Hepatocyte (in vitro differentiated cells): ENCODE measurements around the gene PLXNB3. TPM values are rescaled to one million over a fixed set of nuclear protein-coding genes. Genes with fewer than 3 reads are reported as not detected.
A peak's percentile ranks its signal among the peaks of the same experiment; 100 is the strongest.

Experiments used
- DNase-seq: peaks from one replicate; pipeline ENCODE4 v3.0.0-alpha.2; 2016; ENCODE audit warnings: low spot score
- H2AFZ ChIP-seq: fragments of 200-600 bp; sonication (generic); 2 replicates; pipeline ENCODE4 v1.6.0; 2016; ENCODE audit warnings: antibody characterized with exemption, mild to moderate bottlenecking
- H3K27ac ChIP-seq: fragments of 200-600 bp; sonication (generic); 2 replicates; pipeline ENCODE4 v1.5.1; 2016; ENCODE audit warnings: mild to moderate bottlenecking
- H3K27me3 ChIP-seq: fragments of 200-600 bp; sonication (generic); 2 replicates; pipeline ENCODE4 v1.6.1; 2016
- H3K36me3 ChIP-seq: fragments of 200-600 bp; sonication (generic); replicated peaks from 2 replicates; pipeline ENCODE4 v1.5.1; 2016; ENCODE audit warnings: low read depth; ENCODE audit not compliant: insufficient read depth
- H3K4me1 ChIP-seq: fragments of 200-600 bp; sonication (generic); 2 replicates; pipeline ENCODE4 v1.5.1; 2016; ENCODE audit warnings: mild to moderate bottlenecking, moderate library complexity; ENCODE audit not compliant: insufficient read depth
- H3K4me2 ChIP-seq: fragments of 200-600 bp; sonication (generic); 2 replicates; pipeline ENCODE4 v1.6.0; 2016
- H3K4me3 ChIP-seq: fragments of 200-600 bp; sonication (generic); 2 replicates; pipeline ENCODE4 v1.5.1; 2016; ENCODE audit warnings: mild to moderate bottlenecking
- H3K79me2 ChIP-seq: fragments of 200-600 bp; sonication (generic); 2 replicates; pipeline ENCODE4 v1.6.0; 2017; ENCODE audit warnings: mild to moderate bottlenecking
- H3K9me2 ChIP-seq: fragments of 200-600 bp; sonication (generic); replicated peaks from 2 replicates; pipeline ENCODE4 v1.6.0; 2017; ENCODE audit warnings: mild to moderate bottlenecking; ENCODE audit not compliant: insufficient read depth
- H3K9me3 ChIP-seq: fragments of 200-600 bp; sonication (generic); 2 replicates; pipeline ENCODE4 v1.5.1; 2016; ENCODE audit warnings: low read depth, mild to moderate bottlenecking
- H4K20me1 ChIP-seq: fragments of 200-600 bp; sonication (generic); 2 replicates; pipeline ENCODE4 v1.6.0; 2016; ENCODE audit warnings: mild to moderate bottlenecking; ENCODE audit not compliant: insufficient read depth, poor library complexity, severe bottlenecking
- CTCF ChIP-seq: fragments of 200-600 bp; sonication (generic); IDR thresholded peaks from 2 replicates; pipeline ENCODE4 v1.5.1; 2016; ENCODE audit warnings: antibody characterized with exemption, mild to moderate bottlenecking; ENCODE audit not compliant: poor library complexity
- EZH2 ChIP-seq: fragments of 200-600 bp; sonication (generic); IDR thresholded peaks from 2 replicates; pipeline ENCODE4 v1.6.1; 2016; ENCODE audit warnings: antibody characterized with exemption, mild to moderate bottlenecking, borderline replicate concordance
- EZH2phosphoT487 ChIP-seq: fragments of 200-600 bp; sonication (generic); IDR thresholded peaks from one replicate; pipeline ENCODE4 v1.6.1; 2018; ENCODE audit warnings: antibody characterized with exemption, mild to moderate bottlenecking, low read depth, moderate library complexity; ENCODE audit not compliant: unreplicated experiment, severe bottlenecking
- WGBS: methylation state at CpG from one replicate; pipeline ENCODE4 v1.1.6; 2016; ENCODE audit warnings: low lambda C conversion rate; ENCODE audit errors: missing lambda C conversion rate; 5-methylcytosine and 5-hydroxymethylcytosine counted together
- polyA plus RNA-seq: library from polyadenylated mRNA; unstranded; fragments of >200 nt; fragmentation: Nextera tagmentation; extraction: Ambion mirVana; gene quantifications from 2 replicates; pipeline ENCODE4 v1.2.1, GENCODE V29; 2016
- total RNA-seq: library from RNA; depleted of rRNA; stranded (reverse); fragments of >200 nt; gene quantifications from 2 replicates; pipeline ENCODE4 v1.2.3, GENCODE V29; 2014

PLXNB3 gene
- total and polyA plus RNA-seq, 2 experiments from 2014 or later = 0.27 to 0.87 TPM

- H2AFZ ChIP-seq = no peak within 1 kb of the TSS
- H3K9me2 ChIP-seq = no peaks in the 10 kb centered on the region
- peak within 1 kb of the TSS; percentile 98 for H3K27ac ChIP-seq
- H3K4me1 ChIP-seq = peaks cover 9% of the 10 kb centered on the region
- peak; percentile 96 for DNase-seq
- no peaks in the 10 kb centered on the region for H3K9me3 ChIP-seq
- peak within 1 kb of the TSS; percentile 71 for H3K4me3 ChIP-seq
- H3K79me2 ChIP-seq = peaks cover 37% of the 10 kb centered on the region
- H3K36me3 ChIP-seq = no peaks in the 10 kb centered on the region
- no peaks in the 10 kb centered on the region for H4K20me1 ChIP-seq
- peak within 1 kb of the TSS; percentile 87 for H3K4me2 ChIP-seq
- 39% methylated on average over 62 of the region's 92 CpGs for WGBS
- TF ChIP-seq EZH2 (no peak), CTCF (no peak), EZH2phosphoT487 (no peak)
- no peaks in the 10 kb centered on the region for H3K27me3 ChIP-seq
Observed at GRCh38 chrX:153794018-153794896, 30.2 kb downstream of the PLXNB3 start, which contains the start of the genes IDH3G and SSR4. Gene IDH3G, minus strand, starts transcription at chrX:153794375. Its CDS starts 49 bp downstream, at chrX:153794326. Gene SSR4, plus strand, starts transcription at chrX:153794668. Its CDS starts 20 bp downstream, at chrX:153794688.

- no peaks in the 10 kb centered on the region for H3K27me3 ChIP-seq
- peak overlapping the region; percentile 89 for H3K27ac ChIP-seq
- H3K4me1 ChIP-seq = peaks cover 9% of the 10 kb centered on the region
- 45% methylated on average over 45 of the region's 47 CpGs for WGBS
- peak overlapping the region; percentile 55 for H3K4me3 ChIP-seq
- H4K20me1 ChIP-seq = no peaks in the 10 kb centered on the region
- H3K36me3 ChIP-seq = no peaks in the 10 kb centered on the region
- TF ChIP-seq EZH2 = no peak
- no peak for TF ChIP-seq CTCF
- H3K9me2 ChIP-seq = no peaks in the 10 kb centered on the region
- no peak for DNase-seq
- peak overlapping the region; percentile 84 for H3K4me2 ChIP-seq
- no peaks in the 10 kb centered on the region for H3K9me3 ChIP-seq
- peaks cover 37% of the 10 kb centered on the region for H3K79me2 ChIP-seq
- no peak overlapping the region for H2AFZ ChIP-seq
Observed at GRCh38 chrX:153794897-153795816, 31.1 kb downstream of the PLXNB3 start.

GRCh38 chrX:153797415-153798015 lies 33.5 kb downstream of the PLXNB3 start:
- Histone ChIP-seq H3K79me2 (peaks cover 26% of the 10 kb centered on the region), H2AFZ (no peak overlapping the region), H4K20me1 (no peaks in the 10 kb centered on the region), H3K4me1 (peaks cover 9% of the 10 kb centered on the region), H3K9me2 (no peaks in the 10 kb centered on the region), H3K4me3 (no peak overlapping the region), H3K36me3 (no peaks in the 10 kb centered on the region), H3K4me2 (no peak overlapping the region), H3K27ac (no peak overlapping the region), H3K9me3 (no peaks in the 10 kb centered on the region), H3K27me3 (no peaks in the 10 kb centered on the region)
- TF ChIP-seq CTCF (no peak), EZH2phosphoT487 (no peak), EZH2 (no peak)
- DNase-seq = no peak
- WGBS = 88% methylated on average over 14 of the region's 15 CpGs
